Hepatocyte (in vitro differentiated cells): ENCODE measurements around the gene SLC19A2.

Source experiments
- CTCF ChIP-seq: fragments of 200-600 bp; sonication (generic); IDR thresholded peaks from 2 replicates; pipeline ENCODE4 v1.5.1; 2016; ENCODE audit warnings: antibody characterized with exemption, mild to moderate bottlenecking; ENCODE audit not compliant: poor library complexity
- EZH2 ChIP-seq: fragments of 200-600 bp; sonication (generic); IDR thresholded peaks from 2 replicates; pipeline ENCODE4 v1.6.1; 2016; ENCODE audit warnings: antibody characterized with exemption, mild to moderate bottlenecking, borderline replicate concordance
- EZH2phosphoT487 ChIP-seq: fragments of 200-600 bp; sonication (generic); IDR thresholded peaks from one replicate; pipeline ENCODE4 v1.6.1; 2018; ENCODE audit warnings: antibody characterized with exemption, mild to moderate bottlenecking, low read depth, moderate library complexity; ENCODE audit not compliant: unreplicated experiment, severe bottlenecking

DNA sequence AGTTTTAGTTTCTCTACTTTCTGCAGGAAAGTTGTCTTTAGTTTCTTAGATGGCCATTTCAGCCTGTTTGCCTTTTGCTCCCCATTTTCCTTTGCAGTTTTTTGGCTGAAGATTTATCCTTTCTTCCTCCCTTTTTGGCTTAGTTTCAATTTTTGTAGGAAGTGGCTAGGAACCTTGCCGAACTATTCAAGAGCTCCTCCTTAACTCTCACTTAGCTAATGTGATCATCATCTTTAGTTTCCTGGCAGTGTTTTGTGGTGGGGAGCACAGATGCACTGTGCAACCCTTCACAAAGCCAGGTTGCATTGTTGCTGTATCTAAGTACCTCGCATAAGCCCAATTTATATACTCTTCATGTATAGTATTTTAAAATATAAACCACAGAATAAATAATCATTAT lies 29.7 kb downstream of the SLC19A2 start:
- TF ChIP-seq CTCF (no peak), EZH2 (no peak), EZH2phosphoT487 (no peak)
